Activated CD4-positive, alpha-beta T cell treated with anti-CD3 and anti-CD28 coated beads, Interleukin-2, amount 50 U/mL, for 48 hours (primary cell): ENCODE results near the gene ADAP1.

Experiments used
- DNase-seq, 2 experiments: peaks; one replicate each; pipeline ENCODE4 v3.0.0-alpha.2; 2020

The ADAP1 gene

GRCh38 chr7:853366-854117, 100.9 kb downstream of the ADAP1 start:
- DNase-seq: no peak

GRCh38 chr7:851204-851603, 103.3 kb downstream of the ADAP1 start:
- no peak for DNase-seq

GRCh38 chr7:849781-850180, 104.7 kb downstream of the ADAP1 start:
- DNase-seq: no peak

- DNase-seq: no peak
Measured at GRCh38 chr7:849145-849544, 105.3 kb downstream of the ADAP1 start.
